ENCODE data around the gene TTC28.

Gene TTC28

DNA sequence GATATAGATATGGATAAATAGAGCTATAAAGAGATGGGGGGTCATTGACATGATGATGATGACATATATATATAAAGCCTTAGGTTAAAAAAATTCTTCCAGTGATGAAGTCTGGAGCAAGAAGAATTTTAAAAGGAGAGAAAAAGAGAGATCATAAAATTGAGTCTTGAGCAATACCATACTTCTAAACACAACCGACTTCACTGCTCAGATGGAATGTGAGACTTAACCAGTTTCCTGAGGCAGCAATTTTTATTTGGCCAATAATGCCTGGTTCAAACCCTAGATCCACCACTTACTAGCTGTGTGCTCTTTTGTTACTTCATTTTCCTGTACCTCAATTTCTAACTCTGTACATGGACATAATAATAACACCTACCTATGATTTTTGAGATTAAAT is 229.5 kb downstream of the TTC28 start:
- TF ChIP-seq CTCF (IDR thresholded peaks at IDR 0.05; ENCODE audit: low read depth, low read length, missing control alignments) = no peak
- DNase-seq (ENCODE audit: low read depth) = no peak
- no peak overlapping the region for H3K4me3 ChIP-seq (ENCODE audit: low read depth, low read length)

DNA sequence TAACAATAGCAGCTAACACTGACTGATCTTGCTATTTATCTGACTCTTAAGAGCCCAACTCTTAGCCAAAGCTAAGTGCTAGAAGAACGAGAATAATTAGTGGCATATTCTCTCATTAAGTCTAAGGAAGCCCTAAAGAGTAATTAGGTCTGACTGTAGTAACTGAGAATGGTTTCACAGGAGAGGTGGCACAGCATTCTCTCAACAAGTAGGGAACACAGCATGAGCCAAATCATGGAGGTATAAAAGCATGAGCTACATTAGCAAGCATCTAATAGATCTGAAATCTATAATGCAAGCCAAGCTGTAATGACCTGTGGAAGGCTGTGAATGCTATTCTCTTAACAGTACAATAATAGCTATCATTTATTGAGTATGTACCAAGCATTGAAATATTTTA is 230.6 kb downstream of the TTC28 start:
- TF ChIP-seq CTCF (IDR thresholded peaks at IDR 0.05; ENCODE audit: low read depth, low read length, missing control alignments) = no peak
- DNase-seq (ENCODE audit: low read depth) = no peak
- H3K4me3 ChIP-seq (ENCODE audit: low read depth, low read length) = no peak overlapping the region

- TF ChIP-seq CTCF (IDR thresholded peaks at IDR 0.05; ENCODE audit: low read depth, low read length, missing control alignments) = no peak
- DNase-seq (ENCODE audit: low read depth) = no peak
These were observed 231.0 kb downstream of the TTC28 start for GRCh38 chr22:28448625-28449024.

DNA sequence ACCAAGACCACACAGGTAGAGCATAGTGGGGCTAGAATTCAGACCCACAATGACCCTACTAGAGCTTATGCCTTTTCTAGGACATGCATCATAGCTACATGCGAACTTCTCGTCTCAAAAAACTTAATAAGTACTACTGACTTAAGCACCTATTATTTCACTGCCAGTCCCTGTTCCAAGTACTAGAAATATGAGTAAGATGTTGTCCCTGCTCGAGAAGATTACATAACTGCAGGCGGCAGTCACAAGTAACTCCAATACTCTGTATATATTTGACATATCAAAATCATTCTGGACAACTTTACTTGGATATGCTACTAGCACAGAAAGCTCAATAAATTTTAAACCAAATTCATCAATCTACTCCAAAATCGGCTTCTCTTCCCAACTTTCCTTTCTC is 235.0 kb downstream of the TTC28 start:
- H3K4me3 ChIP-seq (ENCODE audit: low read depth, low read length) = no peak overlapping the region
- no peak for TF ChIP-seq CTCF (IDR thresholded peaks at IDR 0.05; ENCODE audit: low read depth, low read length, missing control alignments)

More at GRCh38 chr22:28448625-28449024, 231.0 kb downstream of the TTC28 start:
- no peak overlapping the region for H3K4me3 ChIP-seq (ENCODE audit: low read depth, low read length)

DNA sequence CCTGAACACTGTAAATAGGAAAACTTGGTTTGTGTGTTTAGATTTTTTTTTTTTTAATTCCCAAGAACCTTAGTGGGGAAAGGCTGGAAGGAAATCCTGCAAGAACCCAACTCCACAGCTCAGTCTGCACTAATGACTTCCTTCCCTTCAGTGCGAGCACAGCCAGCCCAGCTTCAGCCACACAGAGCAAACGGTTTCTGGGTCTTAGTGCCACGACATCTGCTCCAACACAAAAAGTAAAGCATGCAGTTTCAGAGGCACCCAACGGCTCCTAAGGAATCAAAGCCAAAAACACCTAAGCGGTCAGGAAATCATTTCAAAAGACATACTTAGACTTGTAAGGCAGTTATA is 236.1 kb downstream of the TTC28 start:
- no peak overlapping the region for H3K4me3 ChIP-seq (ENCODE audit: low read depth, low read length)
- TF ChIP-seq CTCF (IDR thresholded peaks at IDR 0.05; ENCODE audit: low read depth, low read length, missing control alignments) = no peak
- no peak for DNase-seq (ENCODE audit: low read depth)

More for the DNA sequence above, 235.0 kb downstream of the TTC28 start:
- no peak for DNase-seq (ENCODE audit: low read depth)

GRCh38 chr22:28442711-28443525 is 236.7 kb downstream of the TTC28 start:
- TF ChIP-seq CTCF (IDR thresholded peaks at IDR 0.05; ENCODE audit: low read depth, low read length, missing control alignments) = no peak
- no peak overlapping the region for H3K4me3 ChIP-seq (ENCODE audit: low read depth, low read length)
- DNase-seq (ENCODE audit: low read depth) = no peak

- H3K4me3 ChIP-seq (ENCODE audit: low read depth, low read length) = no peak overlapping the region
- DNase-seq (ENCODE audit: low read depth) = no peak
- TF ChIP-seq CTCF (IDR thresholded peaks at IDR 0.05; ENCODE audit: low read depth, low read length, missing control alignments) = peak; percentile 76
These were observed 237.4 kb downstream of the TTC28 start for GRCh38 chr22:28442264-28442710.
